ENCODE data around the gene PRR15L. TPM values are rescaled to one million over a fixed set of nuclear protein-coding genes. Genes with fewer than 3 reads are reported as not detected.
"Not testable (repeated sequence)": the region's sequence is repeated elsewhere in the genome, so short reads cannot be mapped to it uniquely, and the experiment has no call there.

PRR15L gene
- total and polyA plus RNA-seq, 2 donors (not counting 1 experiment from before 2014, with no cell fraction given): not detected

- no peak overlapping the region for H3K4me3 ChIP-seq (ENCODE audit: control extremely low read depth in 1 of 5, extremely low read depth in 1 of 5, insufficient read depth in 1 of 5, low read depth in 2 of 5, low read length in 4 of 5)
- H3K9ac ChIP-seq (ENCODE audit: low read length): no peak overlapping the region
- no peaks in the 10 kb centered on the region for H3K4me1 ChIP-seq (ENCODE audit: control insufficient read depth in 2 of 2, insufficient read depth in 2 of 2, low read length in 2 of 2)
- Mint-ChIP-seq H3K9me3 (ENCODE audit: insufficient read depth) (no peaks in the 10 kb centered on the region), H3K4me1 (peaks cover 4% of the 10 kb centered on the region), H3K4me3 (no peak overlapping the region), H3K27me3 (peaks cover 13% of the 10 kb centered on the region), H3K27ac (no peak overlapping the region)
- peaks cover 0 to 9% (median 0%) of the 10 kb centered on the region in 4 experiments for H3K27me3 ChIP-seq (replicated peaks in 1 of 4; ENCODE audit: control extremely low read depth in 1 of 4, control insufficient read depth in 3 of 4, insufficient read depth in 4 of 4, low read length in 3 of 4)
- ATAC-seq (ENCODE audit: low read depth) (no peak), DNase-seq (no peak)
- no peaks in the 10 kb centered on the region for H3K36me3 ChIP-seq (replicated peaks in 1 of 2; ENCODE audit: control extremely low read depth in 1 of 2, control insufficient read depth in 1 of 2, extremely low read depth in 1 of 2, insufficient read depth in 2 of 2, low read length in 1 of 2)
- H3K79me2 ChIP-seq (ENCODE audit: control insufficient read depth, insufficient read depth, low read length): no peaks in the 10 kb centered on the region
- 19% methylated on average over 3 of the region's 4 CpGs for WGBS (ENCODE audit: insufficient coverage)
- no peak for TF ChIP-seq EZH2 (IDR thresholded peaks at IDR 0.05; ENCODE audit: borderline replicate concordance, insufficient read depth, low read depth, low read length, poor library complexity, severe bottlenecking)
- TF ChIP-seq, protein P1, sequence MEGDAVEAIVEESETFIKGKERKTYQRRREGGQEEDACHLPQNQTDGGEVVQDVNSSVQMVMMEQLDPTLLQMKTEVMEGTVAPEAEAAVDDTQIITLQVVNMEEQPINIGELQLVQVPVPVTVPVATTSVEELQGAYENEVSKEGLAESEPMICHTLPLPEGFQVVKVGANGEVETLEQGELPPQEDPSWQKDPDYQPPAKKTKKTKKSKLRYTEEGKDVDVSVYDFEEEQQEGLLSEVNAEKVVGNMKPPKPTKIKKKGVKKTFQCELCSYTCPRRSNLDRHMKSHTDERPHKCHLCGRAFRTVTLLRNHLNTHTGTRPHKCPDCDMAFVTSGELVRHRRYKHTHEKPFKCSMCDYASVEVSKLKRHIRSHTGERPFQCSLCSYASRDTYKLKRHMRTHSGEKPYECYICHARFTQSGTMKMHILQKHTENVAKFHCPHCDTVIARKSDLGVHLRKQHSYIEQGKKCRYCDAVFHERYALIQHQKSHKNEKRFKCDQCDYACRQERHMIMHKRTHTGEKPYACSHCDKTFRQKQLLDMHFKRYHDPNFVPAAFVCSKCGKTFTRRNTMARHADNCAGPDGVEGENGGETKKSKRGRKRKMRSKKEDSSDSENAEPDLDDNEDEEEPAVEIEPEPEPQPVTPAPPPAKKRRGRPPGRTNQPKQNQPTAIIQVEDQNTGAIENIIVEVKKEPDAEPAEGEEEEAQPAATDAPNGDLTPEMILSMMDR (IDR thresholded peaks at IDR 0.05): no peak
- no peaks in the 10 kb centered on the region for H4K20me1 ChIP-seq (ENCODE audit: control insufficient read depth, insufficient read depth, low read length, poor library complexity, severe bottlenecking)
- H3K27ac ChIP-seq (ENCODE audit: low read length in 2 of 2): no peak overlapping the region
- H2AFZ ChIP-seq (ENCODE audit: insufficient read depth, low read depth, low read length, poor library complexity, severe bottlenecking): no peak overlapping the region
- CTCF ChIA-PET: interaction anchor here (0.5 to 1.4 kb wide), 3 partner anchors 9 to 116 kb away, joined by 3 to 4 read pairs (median 3); no protein-coding TSS in a partner anchor
- H3K4me2 ChIP-seq (replicated peaks; ENCODE audit: low read depth, low read length, poor library complexity, severe bottlenecking): no peak overlapping the region
- no peaks in the 10 kb centered on the region for H3K9me3 ChIP-seq (ENCODE audit: control extremely low read depth in 1 of 3, control insufficient read depth in 2 of 3, insufficient read depth in 1 of 3, low read length in 2 of 3)
- intact Hi-C loops (cut with micrococcal nuclease): no loop called here
- POLR2A ChIA-PET: no interaction called here
Observed at GRCh38 chr17:48002266-48002915, 44.7 kb upstream of the PRR15L start.

- 100% methylated on average over 1 of the region's 5 CpGs for WGBS (ENCODE audit: insufficient coverage)
- H3K27ac ChIP-seq (ENCODE audit: low read length in 2 of 2); H3K9me3 Mint-ChIP-seq (ENCODE audit: insufficient read depth); H3K9me3 ChIP-seq (ENCODE audit: control extremely low read depth in 1 of 3, control insufficient read depth in 2 of 3, insufficient read depth in 1 of 3, low read length in 2 of 3); H3K4me1 Mint-ChIP-seq; H2AFZ ChIP-seq (ENCODE audit: insufficient read depth, low read depth, low read length, poor library complexity, severe bottlenecking); ATAC-seq (ENCODE audit: low read depth); H3K4me3 ChIP-seq (ENCODE audit: control extremely low read depth in 1 of 5, extremely low read depth in 1 of 5, insufficient read depth in 1 of 5, low read depth in 2 of 5, low read length in 4 of 5); H3K79me2 ChIP-seq (ENCODE audit: control insufficient read depth, insufficient read depth, low read length); H3K4me3 Mint-ChIP-seq; H4K20me1 ChIP-seq (ENCODE audit: control insufficient read depth, insufficient read depth, low read length, poor library complexity, severe bottlenecking); H3K36me3 ChIP-seq (replicated peaks in 1 of 2; ENCODE audit: control extremely low read depth in 1 of 2, control insufficient read depth in 1 of 2, extremely low read depth in 1 of 2, insufficient read depth in 2 of 2, low read length in 1 of 2); intact Hi-C loops (cut with micrococcal nuclease); H3K4me1 ChIP-seq (ENCODE audit: control insufficient read depth in 2 of 2, insufficient read depth in 2 of 2, low read length in 2 of 2); DNase-seq; H3K9ac ChIP-seq (ENCODE audit: low read length); H3K27ac Mint-ChIP-seq; H3K27me3 ChIP-seq (replicated peaks in 1 of 4; ENCODE audit: control extremely low read depth in 1 of 4, control insufficient read depth in 3 of 4, insufficient read depth in 4 of 4, low read length in 3 of 4); H3K4me2 ChIP-seq (replicated peaks; ENCODE audit: low read depth, low read length, poor library complexity, severe bottlenecking); H3K27me3 Mint-ChIP-seq: not testable (repeated sequence)
- ChIA-PET POLR2A (interaction anchor here (0.6 kb wide), 1 partner anchor 131 kb away, joined by 4 read pairs; no protein-coding TSS in a partner anchor), CTCF (interaction anchor here (1.4 kb wide), 1 partner anchor 9 kb away, joined by 3 read pairs; no protein-coding TSS in a partner anchor)
Observed at GRCh38 chr17:48001657-48002056, 44.0 kb upstream of the PRR15L start.

All from B cell (primary cell).